Left lung (tissue), 10 donors: ENCODE measurements around the gene KCNIP2. TPM values are rescaled to one million over a fixed set of nuclear protein-coding genes. Genes with fewer than 3 reads are reported as not detected.
A peak's percentile ranks its signal among the peaks of the same experiment; 100 is the strongest.

ENCODE experiments used
- ATAC-seq: fragments of 200-7000 bp; cut with Tn5 transposase; one replicate; pipeline ENCODE4 v1.9.1; 2020; ENCODE audit warnings: moderate library complexity
- DNase-seq, 4 donors: peaks; one replicate each; pipeline ENCODE4 v3.0.0-alpha.2; 2013 to 2020
- H3K27ac ChIP-seq, 2 donors: fragments of 200-600 bp; sonication (generic) in 1 of 2; one replicate each; pipeline versions ENCODE4 v1.5.0 to v1.8.0; 2020 to 2021
- H3K27me3 ChIP-seq, 2 donors: fragments of 200-600 bp; sonication (generic) in 1 of 2; one replicate each; pipeline versions ENCODE4 v1.5.0 to v1.8.0; 2020 to 2021
- H3K36me3 ChIP-seq, 2 donors: fragments of 200-600 bp; sonication (generic) in 1 of 2; one replicate each; pipeline versions ENCODE4 v1.5.0 to v1.8.0; 2020 to 2021
- H3K4me1 ChIP-seq, 2 donors: fragments of 200-600 bp; one replicate each; pipeline ENCODE4 v1.8.0; 2021
- H3K4me3 ChIP-seq, 2 donors: fragments of 200-600 bp; sonication (generic) in 1 of 2; one replicate each; pipeline versions ENCODE4 v1.5.0 to v1.8.0; 2020 to 2021; ENCODE audit warnings: mild to moderate bottlenecking in 1 of 2
- H3K9me3 ChIP-seq, 2 donors: fragments of 200-600 bp; sonication (generic) in 1 of 2; one replicate each; pipeline versions ENCODE4 v1.5.0 to v1.8.0; 2020 to 2021
- CTCF ChIP-seq, 2 donors: fragments of 200-600 bp; sonication (generic) in 1 of 2; IDR thresholded peaks; one replicate each; pipeline versions ENCODE4 v1.5.0 to v1.8.0; 2021; ENCODE audit warnings: antibody characterized with exemption in 2 of 2
- intact Hi-C, 2 donors: fragments of 100-400 bp; cut with DNase I; formaldehyde crosslinking; loops; one replicate each; pipeline versions ENCODE4 v1.11.2 to v1.14.2; 2022
- polyA plus RNA-seq, 6 donors: library from polyadenylated mRNA; unstranded; fragments of 120-200 nt; gene quantifications; one replicate each; pipeline ENCODE4 v1.2.1, GENCODE V29; 2013; ENCODE audit not compliant: insufficient read length in 6 of 6
- total RNA-seq, 2 donors: library from RNA; stranded (reverse); fragmentation: NEBNext Ultra II Directional; extraction: Animal tissue kit (Norgen Biotek cat#: 25700); gene quantifications; one replicate each; pipeline ENCODE4 v1.2.1, GENCODE V29; 2021
- donor health status: DM: no; HTN: yes; CAD: no.
- donor health status: DM: no; HTN: no; CAD: no.

The KCNIP2 gene
- total and polyA plus RNA-seq, 8 donors, result 2.2 to 9.0 (median 7.8) TPM

GRCh38 chr10:101840102-101840684 is 3.4 kb downstream of the KCNIP2 start:
- H3K27ac ChIP-seq, result no peak overlapping the region
- TF ChIP-seq CTCF (IDR thresholded peaks at IDR 0.05), result no peak
- intact Hi-C loops, result loop anchor here in 1 of 2 donors (10.0 kb wide), 1 partner anchor 175 kb away; no protein-coding TSS in a partner anchor
- H3K4me1 ChIP-seq, result peaks cover 7 to 47% of the 10 kb centered on the region in 2 donors
- H3K27me3 ChIP-seq, result peaks cover 0 to 6% of the 10 kb centered on the region in 2 donors
- ATAC-seq (peak; percentile 2), DNase-seq (no peak)
- peak overlapping the region in 1 of 2 donors; percentile 38 for H3K4me3 ChIP-seq
- H3K9me3 ChIP-seq, result no peaks in the 10 kb centered on the region
- H3K36me3 ChIP-seq, result no peaks in the 10 kb centered on the region

- Histone ChIP-seq H3K9me3 (no peaks in the 10 kb centered on the region), H3K4me3 (peak overlapping the region in 1 of 2 donors; percentile 38), H3K36me3 (no peaks in the 10 kb centered on the region), H3K27me3 (peaks cover 0 to 6% of the 10 kb centered on the region in 2 donors), H3K4me1 (peaks cover 7 to 53% of the 10 kb centered on the region in 2 donors), H3K27ac (no peak overlapping the region)
- ATAC-seq (peak; percentile 66), DNase-seq (peak in 1 of 4 donors; percentile 94)
- no peak for TF ChIP-seq CTCF (IDR thresholded peaks at IDR 0.05)
- intact Hi-C loops, result loop anchor here in 1 of 2 donors (10.0 kb wide), 2 partner anchors 175 to 235 kb away; no protein-coding TSS in a partner anchor
Measured at GRCh38 chr10:101839416-101840063, 4.1 kb downstream of the KCNIP2 start.

DNA sequence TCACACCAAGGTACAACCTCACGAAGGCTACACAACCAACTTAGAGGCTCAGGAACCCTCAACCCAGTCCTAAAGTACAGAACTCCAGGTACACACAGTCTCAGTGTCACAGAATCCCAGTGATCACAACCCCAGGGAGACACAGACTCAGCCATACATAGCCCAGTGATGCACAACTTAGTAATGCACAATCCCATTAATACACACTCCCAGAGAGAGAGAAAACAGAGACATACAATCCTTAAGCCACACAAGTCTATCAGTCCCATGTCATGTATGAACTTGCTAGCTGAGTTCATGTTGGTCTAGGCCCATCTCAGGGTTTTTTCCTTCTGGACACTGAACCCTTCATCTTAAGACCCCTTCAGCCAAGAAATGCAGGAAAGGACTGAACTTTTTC is 4.6 kb downstream of the KCNIP2 start:
- peaks cover 0 to 6% of the 10 kb centered on the region in 2 donors for H3K27me3 ChIP-seq
- no peak for TF ChIP-seq CTCF (IDR thresholded peaks at IDR 0.05)
- no peak overlapping the region for H3K4me3 ChIP-seq
- no peaks in the 10 kb centered on the region for H3K9me3 ChIP-seq
- no peak overlapping the region for H3K27ac ChIP-seq
- intact Hi-C loops, result loop anchor here in 1 of 2 donors (10.0 kb wide), 1 partner anchor 236 kb away; no protein-coding TSS in a partner anchor
- H3K36me3 ChIP-seq, result no peaks in the 10 kb centered on the region
- DNase-seq (no peak), ATAC-seq (no peak)
- peaks cover 7 to 53% of the 10 kb centered on the region in 2 donors for H3K4me1 ChIP-seq

- no peak overlapping the region for H3K4me3 ChIP-seq
- DNase-seq (no peak), ATAC-seq (no peak)
- intact Hi-C loops, result loop anchor here in 1 of 2 donors (10.0 kb wide), 1 partner anchor 236 kb away; no protein-coding TSS in a partner anchor
- H3K36me3 ChIP-seq, result no peaks in the 10 kb centered on the region
- H3K4me1 ChIP-seq, result peaks cover 7 to 50% of the 10 kb centered on the region in 2 donors
- no peak for TF ChIP-seq CTCF (IDR thresholded peaks at IDR 0.05)
- H3K27me3 ChIP-seq, result peaks cover 0 to 6% of the 10 kb centered on the region in 2 donors
- H3K27ac ChIP-seq, result no peak overlapping the region
- no peaks in the 10 kb centered on the region for H3K9me3 ChIP-seq
Measured at GRCh38 chr10:101838416-101838970, 5.1 kb downstream of the KCNIP2 start.

DNA sequence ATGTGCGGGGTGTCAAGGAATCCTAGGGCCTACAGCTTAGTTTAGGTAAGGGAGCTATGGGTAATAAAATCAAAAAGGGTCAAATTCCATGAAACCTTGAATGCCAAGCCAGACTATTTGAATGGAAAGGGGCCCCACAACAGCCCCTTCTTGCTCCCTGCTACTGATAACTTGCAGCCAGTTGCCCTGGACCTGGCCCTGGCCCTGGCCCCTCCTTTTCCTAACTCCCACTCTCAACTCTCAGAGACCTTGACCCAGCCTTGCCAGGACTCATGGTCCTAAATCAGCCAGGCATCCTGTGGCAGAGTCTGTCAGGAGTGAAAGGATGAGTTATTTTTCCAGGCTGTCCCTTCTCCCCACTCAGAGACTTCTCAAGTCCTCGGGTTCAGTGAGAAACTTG is 5.9 kb downstream of the KCNIP2 start:
- Histone ChIP-seq H3K36me3 (no peaks in the 10 kb centered on the region), H3K27ac (no peak overlapping the region), H3K4me1 (peaks cover 7 to 50% of the 10 kb centered on the region in 2 donors), H3K9me3 (no peaks in the 10 kb centered on the region), H3K4me3 (no peak overlapping the region), H3K27me3 (peaks cover 0 to 6% of the 10 kb centered on the region in 2 donors)
- ATAC-seq (no peak), DNase-seq (no peak)
- no peak for TF ChIP-seq CTCF (IDR thresholded peaks at IDR 0.05)
- intact Hi-C loops, result loop anchor here in 1 of 2 donors (10.0 kb wide), 1 partner anchor 237 kb away; no protein-coding TSS in a partner anchor
